C4-2B (cell line): ENCODE measurements around the gene ERBB3.

ENCODE experiments used
- H3K27ac ChIP-seq: fragments of 450-650 bp; 2 replicates; pipeline ENCODE4 v1.5.1; 2017
- CTCF ChIP-seq: fragments of 450-650 bp; conservative IDR thresholded peaks from 2 replicates; pipeline ENCODE4 v1.5.1; 2017; ENCODE audit warnings: mild to moderate bottlenecking
- ZFX ChIP-seq: fragments of 450-650 bp; IDR thresholded peaks from 2 replicates; pipeline ENCODE4 v1.6.1; 2017

Gene ERBB3

GRCh38 chr12:56104109-56104814 is 24.3 kb downstream of the ERBB3 start, which contains the start of gene PA2G4:
Gene PA2G4 (plus strand): TSS chr12:56104559. CDS start chr12:56104738, 179 bp downstream.
- peak; percentile 72; the same call in 1 of the 2 replicates for TF ChIP-seq ZFX
- TF ChIP-seq CTCF: no peak
- peak within 1 kb of the TSS; percentile 97 for H3K27ac ChIP-seq

GRCh38 chr12:56104815-56105608 is 25.0 kb downstream of the ERBB3 start:
- no peak for TF ChIP-seq CTCF
- peak; percentile 23; the same call in 1 of the 2 replicates for TF ChIP-seq ZFX
- H3K27ac ChIP-seq: peak overlapping the region; percentile 97

GRCh38 chr12:56105609-56105902 is 25.6 kb downstream of the ERBB3 start:
- H3K27ac ChIP-seq: peak overlapping the region; percentile 97
- TF ChIP-seq CTCF (no peak), ZFX (no peak)

DNA sequence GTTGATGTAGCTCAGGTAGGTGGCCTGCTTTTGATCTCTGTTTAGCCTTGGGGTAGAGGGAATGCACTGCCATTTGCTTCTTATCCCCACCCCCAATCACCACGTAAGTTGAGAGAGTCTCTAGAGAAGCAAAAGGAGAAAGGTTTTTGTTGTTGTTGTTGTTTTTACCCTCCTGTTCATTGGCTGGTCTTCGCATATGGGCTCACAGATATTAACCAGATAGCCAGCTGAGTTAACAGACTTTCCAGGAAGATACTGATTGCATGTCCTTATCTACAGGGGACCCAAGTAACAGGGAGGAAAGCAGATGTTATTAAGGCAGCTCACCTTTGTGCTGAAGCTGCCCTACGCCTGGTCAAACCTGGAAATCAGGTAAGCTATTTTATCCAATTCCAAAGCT is 27.3 kb downstream of the ERBB3 start:
- no peak overlapping the region for H3K27ac ChIP-seq
- TF ChIP-seq ZFX: no peak
- no peak for TF ChIP-seq CTCF

DNA sequence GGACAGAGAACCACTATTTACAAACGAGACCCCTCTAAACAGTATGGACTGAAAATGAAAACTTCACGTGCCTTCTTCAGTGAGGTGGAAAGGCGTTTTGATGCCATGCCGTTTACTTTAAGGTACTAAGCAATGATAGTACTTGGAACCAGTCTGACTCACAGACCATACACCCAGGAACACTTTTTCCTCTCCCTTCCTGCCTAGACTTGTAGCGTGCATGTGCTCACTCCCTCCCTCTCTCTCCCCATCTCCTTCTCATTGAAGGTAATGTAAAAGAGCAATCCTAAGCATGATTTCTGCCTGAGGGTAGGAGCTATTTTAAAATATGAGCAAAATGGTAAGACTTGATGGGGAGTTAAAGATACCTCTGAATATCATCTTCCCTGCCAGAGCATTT is 30.6 kb downstream of the ERBB3 start:
- no peak overlapping the region for H3K27ac ChIP-seq
- no peak for TF ChIP-seq ZFX
- TF ChIP-seq CTCF: no peak

DNA sequence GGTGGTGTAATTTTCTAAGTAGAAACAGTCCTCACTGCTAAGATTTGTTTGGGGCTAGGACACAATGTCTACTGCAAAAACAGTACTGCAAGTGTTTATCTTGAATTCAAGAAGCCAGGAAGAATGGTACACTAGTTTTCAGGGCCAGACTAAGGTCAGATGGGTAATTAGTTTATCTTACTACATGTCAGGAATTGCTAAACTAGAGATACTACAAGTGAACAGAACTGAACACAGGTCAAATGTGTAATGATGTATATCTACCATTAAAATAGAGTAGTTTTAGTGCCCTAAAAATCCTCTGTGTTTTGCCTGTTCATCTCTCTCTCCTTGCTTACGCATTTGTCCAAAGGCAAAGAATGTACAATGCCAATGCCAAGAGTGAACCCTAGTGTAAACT is 34.1 kb downstream of the ERBB3 start:
- H3K27ac ChIP-seq: no peak overlapping the region
- TF ChIP-seq ZFX: no peak
- no peak for TF ChIP-seq CTCF

DNA sequence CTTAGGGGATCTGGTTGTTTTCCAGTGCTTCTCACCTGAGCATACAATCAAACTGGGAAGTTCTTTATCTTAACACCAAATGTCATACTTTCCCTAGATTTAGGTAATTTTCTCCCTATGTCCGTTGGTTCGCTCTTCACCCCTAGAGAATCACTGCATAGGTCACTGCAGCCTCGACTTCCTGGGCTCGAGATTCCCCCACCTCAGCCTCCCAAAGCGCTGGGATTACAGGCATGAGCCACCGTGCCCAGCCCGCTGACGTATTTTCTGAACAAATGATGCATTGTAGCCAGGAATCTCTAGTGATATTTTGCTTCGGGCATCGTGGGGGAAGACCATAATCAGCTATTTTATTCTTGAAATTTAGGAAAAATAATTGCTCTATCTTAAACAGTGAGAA is 35.4 kb downstream of the ERBB3 start:
- TF ChIP-seq CTCF: no peak
- TF ChIP-seq ZFX: no peak
- peak overlapping the region; percentile 96 for H3K27ac ChIP-seq
